Thoracic aorta (tissue), 2 donors: ENCODE measurements around the gene CABLES1. TPM values are rescaled to one million over a fixed set of nuclear protein-coding genes. Genes with fewer than 3 reads are reported as not detected.

Experiments
- ATAC-seq: fragments of 150-250 bp; one replicate; pipeline ENCODE4 v1.8.0; 2017; ENCODE audit warnings: low read depth; ENCODE audit not compliant: insufficient number of reproducible peaks, low FRiP score
- DNase-seq: peaks from one replicate; pipeline ENCODE4 v3.0.0-alpha.2; 2020; ENCODE audit warnings: low spot score
- H3K27ac ChIP-seq, 2 donors: fragments of 200-600 bp; sonication (generic); 1 replicate in 1 of 2; 2 replicates in 1 of 2; pipeline ENCODE4 v1.5.1; 2016; ENCODE audit warnings: mild to moderate bottlenecking in 2 of 2, moderate library complexity in 2 of 2
- H3K27me3 ChIP-seq: fragments of 200-600 bp; sonication (generic); replicated peaks from 2 replicates; pipeline ENCODE4 v1.6.0; 2016; ENCODE audit warnings: mild to moderate bottlenecking; ENCODE audit not compliant: insufficient read depth
- H3K36me3 ChIP-seq: fragments of 200-600 bp; sonication (generic); one replicate; pipeline ENCODE4 v1.5.1; 2016
- H3K4me1 ChIP-seq, 2 donors: fragments of 200-600 bp; sonication (generic); 1 replicate in 1 of 2; 2 replicates in 1 of 2; pipeline versions ENCODE4 v1.5.1 to v1.6.0; 2016; ENCODE audit warnings: low read depth in 2 of 2, mild to moderate bottlenecking in 1 of 2; ENCODE audit not compliant: control insufficient read depth in 1 of 2
- H3K4me3 ChIP-seq: fragments of 200-600 bp; sonication (generic); 2 replicates; pipeline ENCODE4 v1.5.1; 2016; ENCODE audit warnings: mild to moderate bottlenecking
- H3K9me3 ChIP-seq: fragments of 200-600 bp; sonication (generic); 2 replicates; pipeline ENCODE4 v1.5.1; 2016
- CTCF ChIP-seq: fragments of 200-600 bp; sonication (generic); IDR thresholded peaks from one replicate; pipeline ENCODE4 v1.5.1; 2019; ENCODE audit warnings: antibody characterized with exemption
- total RNA-seq, 2 donors: library from RNA; depleted of rRNA; stranded (reverse); fragments of >200 nt; gene quantifications; one replicate each; pipeline versions ENCODE4 v1.1.0 to v1.2.3, GENCODE V29; 2016

Gene CABLES1
- total RNA-seq, 2 donors from 2014 or later = 25.7 to 28.7 TPM

- Histone ChIP-seq H3K4me3 (peak overlapping the region; percentile 63), H3K36me3 (no peaks in the 10 kb centered on the region), H3K4me1 (peaks cover 16 to 28% of the 10 kb centered on the region in 2 donors), H3K9me3 (no peaks in the 10 kb centered on the region), H3K27me3 (no peaks in the 10 kb centered on the region), H3K27ac (peak overlapping the region; percentile 86 to 89)
- TF ChIP-seq CTCF = peak; percentile 68
- peak; percentile 40 for ATAC-seq
- peak; percentile 13 for DNase-seq
These were observed 102.4 kb downstream of the CABLES1 start for GRCh38 chr18:23237524-23238151.

DNA sequence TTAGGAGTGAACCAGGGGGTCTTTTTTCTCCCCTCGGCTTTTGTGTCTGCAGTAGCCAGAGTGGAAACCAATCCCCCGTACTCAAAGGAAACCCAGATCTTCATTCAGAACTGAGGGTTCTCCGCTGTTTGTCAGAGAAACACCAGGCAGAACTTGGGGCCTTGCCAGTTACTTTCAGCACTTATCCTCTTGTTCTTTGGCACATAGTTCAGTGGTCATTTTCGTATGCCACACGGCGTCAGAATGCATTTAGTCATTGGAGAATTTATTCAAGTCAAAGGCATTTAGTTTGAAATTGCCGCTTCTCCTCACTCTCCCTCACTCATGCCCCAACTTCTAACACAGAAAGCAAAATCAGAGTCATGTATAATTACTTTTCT lies 102.9 kb downstream of the CABLES1 start:
- H3K36me3 ChIP-seq = no peaks in the 10 kb centered on the region
- H3K27me3 ChIP-seq = no peaks in the 10 kb centered on the region
- DNase-seq = peak; percentile 73
- peak; percentile 59 for ATAC-seq
- H3K27ac ChIP-seq = peak overlapping the region; percentile 86 to 89
- H3K9me3 ChIP-seq = no peaks in the 10 kb centered on the region
- H3K4me3 ChIP-seq = peak overlapping the region; percentile 63
- no peak for TF ChIP-seq CTCF
- H3K4me1 ChIP-seq = peaks cover 16 to 28% of the 10 kb centered on the region in 2 donors

DNA sequence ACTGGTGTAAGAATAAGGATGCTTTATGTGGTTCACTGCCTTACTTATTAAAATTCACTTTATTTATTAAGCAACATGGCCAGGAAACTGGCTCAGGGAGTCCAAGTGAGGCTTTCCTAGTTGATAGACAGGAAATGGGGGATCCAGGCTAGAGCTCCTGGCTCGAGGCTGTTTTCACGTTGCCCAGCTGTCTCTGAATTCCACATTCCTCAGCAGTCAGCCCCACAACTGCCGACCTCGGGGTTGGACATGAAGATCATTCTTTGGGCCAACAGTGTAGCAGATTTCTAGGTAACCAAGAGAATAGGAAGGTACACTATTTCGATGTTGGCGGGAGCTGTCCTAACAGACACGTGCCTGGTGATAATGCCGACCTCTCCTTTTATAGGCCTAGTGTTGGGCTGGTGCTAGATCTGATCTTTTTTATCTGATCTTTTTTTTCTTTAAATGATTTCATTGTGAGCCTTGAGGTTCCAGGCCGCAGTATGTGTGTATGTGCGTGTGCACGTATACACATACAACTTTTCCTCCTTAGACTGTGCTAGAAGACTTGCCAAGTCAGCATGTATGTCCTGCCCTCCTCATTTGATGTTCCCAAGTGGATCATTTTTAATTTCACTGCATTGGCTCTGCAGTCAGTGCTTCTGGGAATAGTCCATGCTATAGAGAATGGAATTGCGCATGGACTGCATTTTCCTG lies 103.5 kb downstream of the CABLES1 start:
- Histone ChIP-seq H3K4me1 (peaks cover 16 to 28% of the 10 kb centered on the region in 2 donors), H3K27me3 (no peaks in the 10 kb centered on the region), H3K9me3 (no peaks in the 10 kb centered on the region), H3K36me3 (no peaks in the 10 kb centered on the region), H3K4me3 (peak overlapping the region; percentile 63), H3K27ac (peak overlapping the region; percentile 86 to 89)
- TF ChIP-seq CTCF = no peak
- DNase-seq (no peak), ATAC-seq (no peak)

- H3K9me3 ChIP-seq = no peaks in the 10 kb centered on the region
- peaks cover 16 to 28% of the 10 kb centered on the region in 2 donors for H3K4me1 ChIP-seq
- no peaks in the 10 kb centered on the region for H3K36me3 ChIP-seq
- no peak for DNase-seq
- no peak overlapping the region for H3K4me3 ChIP-seq
- H3K27ac ChIP-seq = peak overlapping the region; percentile 86 to 89
- no peak for ATAC-seq
- no peak for TF ChIP-seq CTCF
- no peaks in the 10 kb centered on the region for H3K27me3 ChIP-seq
These were observed 104.0 kb downstream of the CABLES1 start for GRCh38 chr18:23239350-23239692.

GRCh38 chr18:23239885-23240608 lies 104.8 kb downstream of the CABLES1 start:
- no peaks in the 10 kb centered on the region for H3K36me3 ChIP-seq
- peak overlapping the region; percentile 86 to 89 for H3K27ac ChIP-seq
- no peaks in the 10 kb centered on the region for H3K27me3 ChIP-seq
- peaks cover 16 to 28% of the 10 kb centered on the region in 2 donors for H3K4me1 ChIP-seq
- no peaks in the 10 kb centered on the region for H3K9me3 ChIP-seq
- ATAC-seq = no peak
- H3K4me3 ChIP-seq = no peak overlapping the region
- DNase-seq = no peak
- TF ChIP-seq CTCF = no peak
